Activated CD4-positive, alpha-beta T cell treated with anti-CD3 and anti-CD28 coated beads for 24 hours (primary cell): ENCODE measurements around the gene PGAP3.
A peak's percentile ranks its signal among the peaks of the same experiment; 100 is the strongest.

Experiments used
- DNase-seq, 2 donors: peaks; one replicate each; pipeline ENCODE4 v3.0.0-alpha.2; 2020; ENCODE audit warnings: low read depth in 2 of 2

PGAP3 gene

DNA sequence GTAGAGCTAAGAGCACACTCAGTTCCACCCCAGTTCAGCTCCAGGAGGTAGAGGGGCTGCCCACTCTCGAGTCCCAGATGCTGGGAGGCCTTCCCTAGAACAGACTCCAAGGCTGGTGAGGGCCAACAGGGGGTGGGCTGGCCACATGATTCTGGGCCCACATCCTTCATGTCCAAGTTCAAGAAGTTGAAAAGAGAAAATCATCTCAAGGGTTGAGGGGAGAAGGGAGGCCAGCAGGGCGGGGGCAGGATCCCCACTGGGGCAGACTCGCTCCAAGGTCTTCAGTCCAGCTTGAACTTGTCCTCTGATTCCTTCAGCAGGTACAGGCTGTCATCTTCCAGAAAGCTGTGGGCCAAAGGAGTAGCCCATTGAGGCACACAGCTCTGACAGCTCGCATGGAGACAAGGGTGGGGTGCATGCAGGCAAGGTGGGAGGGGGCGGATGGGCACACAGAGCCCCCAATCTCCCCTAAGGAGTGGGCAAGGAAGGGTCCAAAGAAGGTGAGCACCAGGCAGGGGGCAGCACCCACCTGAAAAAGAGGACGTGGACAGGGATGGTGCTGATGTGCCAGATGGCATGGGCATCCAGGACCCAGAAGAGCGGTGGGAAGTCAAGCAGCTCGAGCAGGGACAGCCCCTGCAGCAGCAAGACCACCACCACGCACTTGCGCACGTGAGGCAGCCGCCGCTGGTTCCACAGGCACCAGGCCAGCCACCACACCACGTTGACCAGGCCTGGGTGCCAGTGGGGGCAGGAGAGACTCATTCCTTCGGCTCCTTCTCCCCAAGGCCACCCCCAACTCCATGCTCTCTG lies 15.1 kb downstream of the PGAP3 start:
- no peak for DNase-seq

DNA sequence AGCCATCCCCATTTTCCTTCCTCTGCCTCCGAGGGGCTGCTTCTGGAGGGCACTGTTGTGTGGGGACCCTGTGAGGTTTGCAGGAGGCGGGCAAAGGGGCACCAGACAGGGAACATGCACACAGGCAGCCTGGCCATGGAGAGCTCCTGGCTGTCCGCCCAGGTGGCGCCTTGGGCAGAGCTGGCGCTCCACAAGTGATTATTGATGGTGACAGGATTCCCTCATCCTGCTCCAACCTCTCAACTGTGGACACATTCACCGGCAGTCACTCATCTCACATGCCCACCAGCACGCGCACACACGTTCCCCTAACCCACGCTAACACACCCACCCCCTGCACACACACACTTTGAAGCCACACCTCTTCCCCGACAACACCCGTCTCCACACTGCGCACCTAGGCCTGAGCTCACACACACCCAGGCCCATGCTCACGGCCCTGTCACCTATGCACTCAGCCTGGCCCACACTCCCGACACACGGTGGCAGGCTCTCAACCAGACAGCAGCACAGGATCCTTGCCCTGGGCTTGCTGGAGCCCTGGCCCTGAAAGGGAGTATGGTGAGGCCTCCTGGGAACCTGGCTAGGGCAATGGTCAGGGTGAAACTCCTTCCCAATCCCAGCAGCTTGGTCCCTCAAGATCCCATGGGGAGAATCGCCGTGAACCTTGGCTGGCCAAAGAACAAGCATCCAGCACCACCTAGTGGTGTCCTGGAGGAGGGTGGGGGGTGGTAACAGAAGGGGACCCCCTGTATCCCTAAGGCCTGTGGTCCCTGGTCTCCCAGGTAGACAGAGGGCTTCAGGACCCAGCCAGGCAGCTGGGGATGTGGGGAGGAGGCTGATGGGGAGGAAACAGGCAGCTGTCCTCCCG lies 16.0 kb downstream of the PGAP3 start:
- DNase-seq = no peak

- DNase-seq = no peak
These were observed 17.1 kb downstream of the PGAP3 start for GRCh38 chr17:39670746-39671145.

DNA sequence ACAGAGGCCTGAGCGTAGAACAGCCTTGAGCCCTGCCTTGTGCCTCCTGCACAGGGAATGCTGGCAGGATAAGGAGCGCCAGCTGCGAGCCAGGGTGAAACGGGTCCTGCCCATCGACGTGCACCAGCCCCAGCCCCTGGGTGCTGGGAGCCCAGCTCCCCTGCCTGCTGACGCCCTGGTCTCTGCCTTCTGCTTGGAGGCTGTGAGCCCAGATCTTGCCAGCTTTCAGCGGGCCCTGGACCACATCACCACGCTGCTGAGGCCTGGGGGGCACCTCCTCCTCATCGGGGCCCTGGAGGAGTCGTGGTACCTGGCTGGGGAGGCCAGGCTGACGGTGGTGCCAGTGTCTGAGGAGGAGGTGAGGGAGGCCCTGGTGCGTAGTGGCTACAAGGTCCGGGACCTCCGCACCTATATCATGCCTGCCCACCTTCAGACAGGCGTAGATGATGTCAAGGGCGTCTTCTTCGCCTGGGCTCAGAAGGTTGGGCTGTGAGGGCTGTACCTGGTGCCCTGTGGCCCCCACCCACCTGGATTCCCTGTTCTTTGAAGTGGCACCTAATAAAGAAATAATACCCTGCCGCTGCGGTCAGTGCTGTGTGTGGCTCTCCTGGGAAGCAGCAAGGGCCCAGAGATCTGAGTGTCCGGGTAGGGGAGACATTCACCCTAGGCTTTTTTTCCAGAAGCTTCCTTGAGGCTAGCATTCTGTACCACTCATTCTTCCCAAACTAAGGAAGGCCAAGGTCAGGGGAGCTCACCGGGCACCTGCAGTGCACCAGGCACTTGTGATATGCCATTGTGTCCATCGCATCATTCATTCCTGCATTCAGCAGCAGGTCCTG lies 17.7 kb downstream of the PGAP3 start:
- no peak for DNase-seq

DNA sequence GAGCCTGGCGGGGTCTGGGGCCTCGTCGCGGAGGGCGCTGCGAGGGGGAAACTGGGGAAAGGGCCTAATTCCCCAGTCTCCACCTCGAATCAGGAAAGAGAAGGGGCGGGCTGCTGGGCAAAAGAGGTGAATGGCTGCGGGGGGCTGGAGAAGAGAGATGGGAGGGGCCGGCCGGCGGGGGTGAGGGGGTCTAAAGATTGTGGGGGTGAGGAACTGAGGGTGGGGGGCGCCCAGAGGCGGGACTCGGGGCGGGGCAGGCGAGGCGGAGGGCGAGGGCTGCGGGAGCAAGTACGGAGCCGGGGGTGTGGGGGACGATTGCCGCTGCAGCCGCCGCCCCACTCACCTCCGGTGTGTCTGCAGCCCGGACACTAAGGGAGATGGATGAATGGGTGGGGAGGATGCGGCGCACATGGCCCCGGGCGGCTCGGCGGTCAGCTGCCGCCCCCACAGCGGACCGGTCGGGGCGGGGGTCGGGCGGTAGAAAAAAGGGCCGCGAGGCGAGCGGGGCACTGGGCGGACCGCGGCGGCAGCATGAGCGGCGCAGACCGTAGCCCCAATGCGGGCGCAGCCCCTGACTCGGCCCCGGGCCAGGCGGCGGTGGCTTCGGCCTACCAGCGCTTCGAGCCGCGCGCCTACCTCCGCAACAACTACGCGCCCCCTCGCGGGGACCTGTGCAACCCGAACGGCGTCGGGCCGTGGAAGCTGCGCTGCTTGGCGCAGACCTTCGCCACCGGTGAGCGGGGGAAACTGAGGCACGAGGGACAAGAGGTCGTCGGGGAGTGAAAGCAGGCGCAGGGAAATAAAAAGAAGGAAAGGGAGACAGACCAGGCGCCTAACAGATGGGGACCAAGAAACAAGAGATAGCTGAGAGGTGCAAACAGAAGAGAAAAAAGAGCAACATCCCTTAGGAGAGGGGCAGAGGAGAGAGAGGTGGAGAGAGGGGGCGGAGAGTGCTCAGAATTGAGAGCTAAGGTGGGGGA lies 19.6 kb downstream of the PGAP3 start, which contains the start of gene PNMT:
PNMT (plus strand) TSS at position 509 of the 980 bp plus-strand sequence; CDS start at position 532, 23 bp downstream.
- DNase-seq = peak; percentile 41 to 69

DNA sequence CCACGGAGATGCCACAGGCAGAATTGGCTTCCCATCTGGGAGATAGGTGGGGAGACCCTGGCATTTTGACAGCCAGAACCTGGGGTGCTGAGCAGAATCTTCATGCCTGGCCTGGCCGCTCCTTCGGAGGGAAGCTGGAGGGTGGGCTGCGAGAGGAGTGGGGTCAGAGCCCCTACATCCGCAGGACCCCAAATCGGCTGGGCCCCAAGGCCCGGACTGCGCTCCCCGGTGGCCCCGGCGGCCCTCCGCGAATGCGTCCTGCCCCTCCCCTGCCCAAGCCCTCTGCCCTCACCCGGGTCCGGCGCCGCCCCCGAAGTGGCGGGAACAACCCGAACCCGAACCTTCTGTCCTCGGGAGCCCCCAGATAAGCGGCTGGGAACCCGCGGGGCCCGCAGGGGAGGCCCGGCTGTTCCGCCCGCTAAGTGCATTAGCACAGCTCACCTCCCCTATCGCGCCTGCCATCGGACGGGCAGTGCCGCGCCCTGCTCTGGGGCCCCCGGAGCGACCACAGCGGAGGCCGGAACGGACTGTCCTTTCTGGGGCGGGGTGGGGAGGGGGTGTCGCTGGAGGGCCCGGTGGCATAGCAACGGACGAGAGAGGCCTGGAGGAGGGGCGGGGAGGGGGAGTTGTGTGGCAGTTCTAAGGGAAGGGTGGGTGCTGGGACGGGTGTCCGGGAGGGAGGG lies 20.5 kb downstream of the PGAP3 start:
- no peak for DNase-seq

DNA sequence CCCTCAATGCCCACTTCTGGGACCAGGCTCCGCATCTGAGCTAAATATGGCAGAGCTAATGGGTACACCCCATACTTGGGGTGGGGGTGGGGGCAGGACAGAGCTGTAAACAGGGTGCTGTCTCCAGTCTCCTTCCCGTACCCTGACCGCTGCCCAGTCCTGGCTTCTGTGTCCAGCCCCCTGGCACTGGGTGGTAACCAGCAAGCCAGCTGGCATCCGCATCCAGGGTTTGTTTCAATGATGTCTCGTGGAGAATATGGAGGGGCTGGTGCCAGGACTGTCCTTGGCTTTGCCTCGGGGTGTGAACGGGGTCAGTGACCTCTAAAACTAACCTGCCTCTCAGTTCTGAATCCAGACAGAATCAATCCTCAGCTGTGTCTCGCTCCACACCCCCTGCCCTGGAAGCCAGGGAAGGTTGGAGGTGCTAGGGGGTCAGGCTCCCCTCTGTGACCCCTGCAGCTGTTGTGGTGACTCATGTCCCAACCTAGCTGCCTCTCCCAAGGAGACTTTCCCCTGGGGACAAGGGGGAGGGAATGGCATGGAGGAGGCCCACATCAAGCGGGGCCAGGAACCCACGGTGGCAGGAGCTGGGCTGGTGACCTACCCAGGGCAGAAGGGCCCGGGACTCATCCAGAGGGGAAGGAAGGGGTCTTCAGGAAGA lies 21.1 kb downstream of the PGAP3 start:
- DNase-seq = no peak

- no peak for DNase-seq
These were observed 21.6 kb downstream of the PGAP3 start for GRCh38 chr17:39666231-39666600.

DNA sequence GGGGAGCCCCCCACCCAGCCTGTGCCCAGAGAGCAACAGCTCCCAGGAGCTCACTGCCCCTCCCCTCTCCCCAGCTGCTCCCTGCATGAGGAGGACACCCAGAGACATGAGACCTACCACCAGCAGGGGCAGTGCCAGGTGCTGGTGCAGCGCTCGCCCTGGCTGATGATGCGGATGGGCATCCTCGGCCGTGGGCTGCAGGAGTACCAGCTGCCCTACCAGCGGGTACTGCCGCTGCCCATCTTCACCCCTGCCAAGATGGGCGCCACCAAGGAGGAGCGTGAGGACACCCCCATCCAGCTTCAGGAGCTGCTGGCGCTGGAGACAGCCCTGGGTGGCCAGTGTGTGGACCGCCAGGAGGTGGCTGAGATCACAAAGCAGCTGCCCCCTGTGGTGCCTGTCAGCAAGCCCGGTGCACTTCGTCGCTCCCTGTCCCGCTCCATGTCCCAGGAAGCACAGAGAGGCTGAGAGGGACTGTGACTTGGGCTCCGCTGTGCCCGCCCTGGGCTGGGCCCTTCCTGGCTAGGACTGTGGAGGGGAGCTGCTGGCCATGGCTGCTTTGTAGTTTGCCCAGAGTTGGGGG lies 22.1 kb downstream of the PGAP3 start:
- DNase-seq = no peak

DNA sequence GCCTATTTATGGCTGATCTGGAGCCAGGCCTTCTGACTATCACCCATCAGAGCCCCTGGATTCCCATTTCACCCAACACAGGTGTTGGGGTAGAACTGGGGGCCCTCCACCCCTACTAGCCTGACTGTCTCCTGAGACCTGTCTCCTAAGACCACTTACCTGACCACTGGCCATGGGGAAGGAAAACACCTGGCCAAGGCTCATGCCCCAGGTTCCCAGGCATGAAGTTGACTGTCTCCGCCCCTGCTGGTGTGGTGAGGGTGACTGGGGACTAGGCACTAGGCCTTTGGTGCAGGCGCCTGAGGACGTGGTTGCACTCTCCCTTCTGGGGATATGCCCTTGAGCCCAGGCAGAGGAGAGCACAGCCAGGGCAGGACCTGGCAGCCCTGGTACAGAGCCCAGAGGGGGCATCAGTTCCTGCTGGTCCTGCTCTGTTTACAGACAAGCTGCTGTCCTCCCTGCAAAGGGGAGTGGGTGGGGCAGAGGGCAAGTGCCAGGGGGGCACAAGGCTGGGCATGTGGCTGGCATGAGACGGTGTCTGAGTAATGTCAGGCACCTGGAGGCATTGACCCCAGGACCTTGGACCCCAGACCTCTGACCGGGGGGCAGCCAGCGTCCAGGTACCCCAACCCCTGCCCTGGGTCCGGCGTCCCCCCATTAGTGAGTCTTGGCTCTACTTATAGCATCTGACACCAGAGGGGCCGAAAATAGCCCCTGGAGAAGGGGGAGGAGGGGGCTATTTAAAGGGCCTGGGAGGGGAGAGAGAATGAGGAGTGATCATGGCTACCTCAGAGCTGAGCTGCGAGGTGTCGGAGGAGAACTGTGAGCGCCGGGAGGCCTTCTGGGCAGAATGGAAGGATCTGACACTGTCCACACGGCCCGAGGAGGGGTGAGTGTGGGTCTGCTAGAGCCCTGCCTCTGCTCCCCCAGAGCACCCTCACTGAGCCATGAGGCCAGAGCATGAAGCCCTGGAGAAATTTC lies 23.0 kb downstream of the PGAP3 start, which contains the start of gene TCAP:
TCAP (plus strand) TSS at position 769 of the 981 bp plus-strand sequence; CDS start at position 780, 11 bp downstream.
- DNase-seq = no peak

- no peak for DNase-seq
These were observed 23.9 kb downstream of the PGAP3 start for GRCh38 chr17:39663688-39664580.

DNA sequence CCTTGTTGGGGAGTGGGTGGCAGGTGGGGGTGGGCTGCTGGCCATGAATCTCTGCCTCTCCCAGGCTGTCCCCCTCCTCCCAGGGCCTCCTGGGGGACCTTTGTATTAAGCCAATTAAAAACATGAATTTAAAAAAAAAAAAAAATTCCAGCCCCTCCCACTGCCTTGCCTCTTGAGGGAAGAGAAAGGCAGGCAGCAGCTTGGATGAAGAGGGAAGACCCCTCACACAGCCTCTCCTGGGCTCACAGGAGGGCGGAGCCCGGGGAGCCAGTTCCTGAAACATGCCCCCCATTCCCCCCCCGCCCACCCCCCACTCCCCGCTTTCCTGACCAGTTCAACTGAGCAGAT lies 24.5 kb downstream of the PGAP3 start:
- DNase-seq = no peak

GRCh38 chr17:39662551-39663339 lies 25.1 kb downstream of the PGAP3 start:
- DNase-seq = no peak

DNA sequence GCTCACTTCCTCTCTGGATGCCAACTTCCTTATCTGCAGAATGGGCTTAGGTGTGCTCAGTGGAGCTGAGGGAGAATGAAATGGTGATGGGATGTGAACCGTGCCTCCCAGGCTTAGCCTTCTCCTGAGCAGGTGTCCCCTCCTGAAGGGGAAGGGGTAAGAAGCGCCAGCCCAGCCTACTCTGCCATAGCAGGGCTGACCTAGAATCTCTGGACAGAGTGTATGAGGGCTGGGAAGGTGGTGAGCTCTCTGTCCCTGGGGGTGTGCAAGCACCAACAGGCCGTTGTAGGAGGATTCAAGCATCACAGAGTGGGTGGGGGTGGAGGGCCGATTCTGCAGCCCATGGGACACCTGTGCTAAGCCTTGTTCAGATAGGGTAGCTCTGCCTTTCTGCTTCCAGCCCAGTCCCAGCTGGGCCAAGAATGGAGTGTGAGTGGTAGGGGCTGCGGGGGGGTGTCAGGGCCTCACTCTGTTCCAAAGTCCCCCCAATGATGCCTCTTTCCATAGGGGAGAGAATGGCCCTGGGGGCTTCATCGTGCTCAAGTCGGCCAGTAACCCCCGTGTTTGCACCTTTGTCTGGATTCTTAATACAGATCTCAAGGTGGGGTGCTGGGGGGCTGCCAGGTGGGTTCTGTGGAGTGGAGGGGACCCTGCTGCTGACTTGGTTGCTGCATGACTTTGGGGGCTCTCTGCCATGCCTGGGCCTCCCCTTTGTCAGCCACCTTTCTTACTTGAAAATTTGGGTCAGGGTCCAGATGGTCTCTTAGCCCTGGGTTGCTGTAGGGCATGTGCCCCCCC lies 25.9 kb downstream of the PGAP3 start:
- no peak for DNase-seq
